GM19351 (cell line): ENCODE data around the gene PRDM1.

Experiments
- ATAC-seq: cut with Tn5 transposase; IDR thresholded peaks from one replicate; pipeline ENCODE4 v1.9.1; 2021; ENCODE audit warnings: mild to moderate bottlenecking, moderate library complexity; ENCODE audit not compliant: unreplicated experiment

Gene PRDM1

DNA sequence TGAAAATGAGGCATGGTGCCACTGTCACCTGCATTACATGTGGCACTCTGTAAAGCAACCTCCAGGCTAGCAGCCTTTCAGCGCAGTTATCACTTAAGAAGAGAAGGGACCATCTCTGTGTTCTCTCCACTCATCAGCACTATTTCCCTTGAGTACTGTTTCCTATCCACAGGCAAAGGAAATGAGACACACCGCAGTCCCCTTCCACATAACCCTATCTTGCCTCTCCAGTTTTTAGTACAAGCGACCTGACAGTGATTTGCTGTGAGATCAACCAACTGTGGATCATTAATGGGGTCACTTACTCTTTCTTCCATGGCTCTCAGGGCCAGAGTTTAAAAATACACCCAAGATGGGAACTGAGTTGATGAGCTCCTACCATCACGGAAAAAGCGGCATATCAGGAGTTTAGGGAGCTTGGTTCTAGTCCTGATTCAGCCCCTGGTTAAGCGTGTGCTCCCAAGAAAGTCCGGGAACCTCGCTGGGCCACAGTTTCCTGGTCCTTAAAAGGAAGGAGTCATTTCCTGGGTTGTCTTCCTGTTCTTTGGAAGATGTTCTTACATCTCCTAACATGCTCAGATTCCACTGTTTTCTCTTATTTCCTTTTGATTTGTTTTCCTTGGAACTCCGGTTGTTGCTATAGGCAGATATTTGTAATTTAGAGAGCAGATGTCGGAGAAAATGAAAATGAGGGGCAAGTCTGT is 27.3 kb downstream of the PRDM1 start:
- ATAC-seq = no peak

DNA sequence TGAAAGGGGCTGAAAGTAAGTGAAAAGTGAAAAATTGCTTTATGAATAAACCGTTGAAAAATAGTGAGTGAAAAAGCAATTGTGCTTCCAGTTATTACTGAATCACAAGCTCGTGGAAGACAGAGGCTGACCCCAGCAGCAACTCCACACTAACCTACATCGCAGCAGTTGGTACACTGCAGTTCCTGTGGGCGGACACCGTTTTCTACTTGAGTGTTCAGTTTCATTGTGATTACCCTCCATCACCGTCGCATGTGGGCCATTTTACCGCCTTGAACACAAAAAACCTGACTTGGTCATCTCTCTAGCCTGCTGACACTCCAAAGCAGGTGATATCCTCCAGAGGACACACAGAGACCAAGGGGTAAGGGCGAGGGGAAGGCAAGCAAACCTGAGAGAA is 28.4 kb downstream of the PRDM1 start:
- peak; percentile 85 for ATAC-seq

DNA sequence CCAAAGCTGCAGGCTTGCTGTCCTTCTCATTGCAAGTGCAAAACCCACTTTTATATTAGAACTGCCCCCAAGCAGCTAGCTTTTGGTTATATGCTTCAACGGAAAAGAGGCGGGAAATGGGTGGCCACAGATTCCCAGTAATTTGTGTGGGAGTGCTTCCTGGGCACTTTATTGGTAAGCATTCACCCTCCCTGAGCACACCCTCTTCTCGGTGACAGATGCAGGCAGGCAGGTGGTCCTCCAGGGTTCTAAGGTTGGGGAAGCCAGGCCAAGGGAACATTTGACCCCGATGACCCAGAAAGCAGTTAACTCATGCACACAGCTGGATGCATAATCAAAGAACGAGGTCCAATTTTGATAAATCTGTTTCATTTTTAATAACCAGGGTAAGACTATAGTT is 29.1 kb downstream of the PRDM1 start:
- no peak for ATAC-seq

DNA sequence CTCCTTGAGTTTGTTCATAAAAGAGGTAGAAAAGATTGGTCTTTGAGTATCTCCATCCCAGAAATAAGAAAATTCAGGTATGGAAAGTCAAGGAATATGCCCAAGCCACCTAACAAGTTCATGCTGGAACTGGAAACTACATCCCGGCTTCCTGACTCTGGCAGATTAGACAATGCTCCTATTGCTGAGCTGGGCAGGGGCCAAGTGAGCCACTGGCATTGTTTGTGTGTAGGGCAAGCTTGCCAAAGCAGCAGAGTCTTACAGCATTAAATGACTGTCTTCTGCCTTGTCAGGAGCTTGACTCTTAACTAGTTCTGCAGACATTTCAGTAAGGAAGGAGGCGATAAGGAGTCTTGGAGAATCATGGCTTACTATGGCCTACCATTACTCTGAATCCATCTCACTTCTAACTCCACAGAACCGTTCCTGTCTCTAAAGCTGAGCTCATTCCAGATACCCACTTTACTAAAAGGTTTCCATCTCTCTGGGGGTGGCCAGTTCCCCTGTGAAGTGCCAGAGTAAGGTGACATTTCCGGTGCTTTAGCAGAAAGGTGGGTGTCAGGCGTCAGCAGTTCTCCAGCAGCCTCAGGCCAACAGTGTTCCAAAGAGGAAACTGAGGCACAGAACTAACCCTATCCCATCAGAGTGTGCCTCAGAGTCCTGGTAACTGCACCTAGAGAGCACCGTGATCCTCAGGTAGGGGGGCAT is 30.1 kb downstream of the PRDM1 start:
- no peak for ATAC-seq

DNA sequence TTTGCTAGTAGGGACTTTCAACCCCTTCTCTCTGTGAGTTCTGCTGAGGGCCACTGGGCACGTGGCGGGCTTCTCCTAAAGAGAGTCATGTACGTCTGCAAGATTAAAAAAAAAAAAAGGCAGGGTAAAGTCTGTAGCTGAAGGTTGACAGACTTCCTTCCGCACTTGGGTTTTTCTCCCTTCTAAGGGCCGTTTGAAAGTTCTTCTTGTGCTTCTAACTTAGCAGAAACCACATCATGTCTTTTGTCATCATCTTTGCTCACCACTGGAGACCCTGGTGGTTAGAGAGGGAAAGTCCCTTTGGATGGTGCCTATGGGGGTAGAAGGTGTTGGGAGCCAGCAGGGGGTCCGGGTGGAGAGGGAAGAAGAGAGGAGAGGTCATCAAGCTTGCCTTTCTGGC is 31.4 kb downstream of the PRDM1 start:
- ATAC-seq = peak; percentile 47

DNA sequence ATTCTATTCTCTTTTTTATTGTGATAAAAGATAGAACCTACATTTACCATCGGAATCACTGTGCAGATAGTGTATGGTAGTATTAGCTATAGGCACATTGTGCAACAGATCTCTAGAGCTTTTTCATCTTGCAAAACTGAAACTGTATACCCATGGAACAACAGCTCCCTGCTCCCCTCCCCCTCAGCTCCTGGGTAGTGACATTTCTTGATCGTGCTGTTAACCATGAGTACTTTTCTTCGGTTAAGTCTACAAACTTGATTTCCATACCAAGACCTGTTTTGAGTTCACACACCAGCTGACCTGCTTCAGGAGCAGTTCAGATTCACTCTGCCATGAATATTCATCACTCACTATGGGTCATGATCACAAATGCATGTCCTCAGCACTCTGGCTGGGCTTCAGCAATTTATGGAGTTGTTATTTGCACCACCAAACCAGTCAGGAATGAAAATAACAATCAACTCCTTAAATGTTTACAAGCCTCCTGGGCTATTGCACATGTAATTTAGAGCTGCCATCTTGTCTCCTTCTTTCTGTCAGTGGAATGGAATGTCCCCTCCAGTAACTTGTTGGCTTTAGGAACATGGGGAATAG is 32.8 kb downstream of the PRDM1 start:
- ATAC-seq = no peak

DNA sequence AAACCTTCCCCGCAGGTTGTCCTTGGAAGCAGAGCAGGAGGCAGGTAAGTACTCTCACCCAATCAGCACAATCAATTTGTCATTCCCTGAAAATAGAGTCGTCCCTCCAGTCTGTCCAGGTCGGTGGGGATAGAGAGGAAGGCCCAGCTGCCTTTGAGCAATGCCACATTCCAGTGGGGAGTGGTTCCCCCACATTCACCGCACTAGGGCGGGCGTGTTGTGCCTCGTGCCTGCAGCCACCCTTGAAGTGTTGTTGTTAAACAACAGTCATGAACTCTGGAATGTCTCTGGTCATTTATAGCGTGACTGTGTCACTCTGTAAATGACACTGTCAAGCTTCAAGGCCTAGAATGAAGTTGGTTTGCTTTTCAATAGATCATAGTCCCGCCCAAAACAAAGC is 33.4 kb downstream of the PRDM1 start:
- no peak for ATAC-seq

DNA sequence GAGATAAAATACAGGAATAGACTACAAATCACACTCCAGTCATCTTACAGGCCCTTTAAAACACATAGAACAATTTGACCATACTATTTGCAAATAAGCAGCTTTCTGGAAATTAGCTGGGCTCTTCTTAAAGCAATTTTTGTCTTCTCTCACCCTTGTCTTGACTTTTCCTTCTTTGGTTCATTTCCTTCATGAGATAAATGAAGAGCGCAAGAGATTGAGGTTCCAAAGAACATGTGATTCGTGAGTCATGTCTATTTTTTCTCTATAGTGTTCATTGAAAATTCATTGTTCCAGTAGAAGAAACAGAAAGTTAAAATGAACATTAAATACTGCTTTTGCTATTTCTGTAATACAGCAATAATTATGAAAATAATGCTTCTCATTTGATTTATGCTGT is 33.9 kb downstream of the PRDM1 start:
- ATAC-seq = no peak

DNA sequence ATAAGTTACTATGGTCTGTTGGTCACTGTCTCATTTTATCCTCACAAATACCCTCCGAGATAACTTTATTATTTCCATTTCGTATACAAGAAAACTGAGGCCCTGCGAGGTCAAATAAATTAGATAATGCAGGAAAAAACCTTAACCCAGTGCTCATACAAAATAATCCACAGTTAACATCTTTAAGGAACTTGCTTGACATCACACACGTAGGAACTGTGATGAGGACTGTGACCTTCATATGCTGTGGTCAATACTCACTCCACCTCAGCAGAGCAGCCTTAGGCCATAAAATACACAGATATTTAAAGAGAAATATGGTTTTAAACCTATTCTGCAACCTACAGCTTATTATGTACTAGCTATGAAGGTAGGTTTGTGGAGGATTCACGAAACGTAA is 34.3 kb downstream of the PRDM1 start:
- no peak for ATAC-seq

DNA sequence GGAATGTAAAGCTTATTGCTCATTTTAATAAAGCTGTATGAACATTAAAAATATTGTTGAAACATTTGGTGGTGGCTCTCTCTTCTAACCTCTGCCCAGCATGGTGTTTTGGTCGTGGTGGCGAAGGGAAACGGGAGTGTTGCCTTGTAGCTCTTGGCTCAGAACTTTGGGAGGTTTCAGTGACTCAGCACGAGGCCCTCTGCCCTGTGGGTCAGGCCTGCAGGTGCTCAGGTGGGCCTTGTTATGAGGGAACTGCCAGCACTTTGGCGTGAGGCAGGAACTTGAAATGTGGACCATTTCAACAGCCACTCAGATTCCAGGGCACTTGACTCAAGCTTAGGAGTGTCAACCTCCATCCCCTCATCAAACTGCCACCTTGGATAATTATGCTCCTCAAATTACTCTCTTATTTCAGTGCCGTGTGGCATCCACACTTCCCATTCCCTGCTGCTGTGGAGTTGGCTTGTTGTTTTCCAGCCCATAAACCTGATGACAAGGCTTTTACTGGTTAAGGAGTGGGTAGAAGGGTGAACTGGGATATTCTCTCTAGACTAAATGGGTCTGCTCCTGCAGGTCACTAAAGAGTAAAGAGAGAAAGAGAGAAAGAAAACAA is 36.3 kb downstream of the PRDM1 start:
- no peak for ATAC-seq

DNA sequence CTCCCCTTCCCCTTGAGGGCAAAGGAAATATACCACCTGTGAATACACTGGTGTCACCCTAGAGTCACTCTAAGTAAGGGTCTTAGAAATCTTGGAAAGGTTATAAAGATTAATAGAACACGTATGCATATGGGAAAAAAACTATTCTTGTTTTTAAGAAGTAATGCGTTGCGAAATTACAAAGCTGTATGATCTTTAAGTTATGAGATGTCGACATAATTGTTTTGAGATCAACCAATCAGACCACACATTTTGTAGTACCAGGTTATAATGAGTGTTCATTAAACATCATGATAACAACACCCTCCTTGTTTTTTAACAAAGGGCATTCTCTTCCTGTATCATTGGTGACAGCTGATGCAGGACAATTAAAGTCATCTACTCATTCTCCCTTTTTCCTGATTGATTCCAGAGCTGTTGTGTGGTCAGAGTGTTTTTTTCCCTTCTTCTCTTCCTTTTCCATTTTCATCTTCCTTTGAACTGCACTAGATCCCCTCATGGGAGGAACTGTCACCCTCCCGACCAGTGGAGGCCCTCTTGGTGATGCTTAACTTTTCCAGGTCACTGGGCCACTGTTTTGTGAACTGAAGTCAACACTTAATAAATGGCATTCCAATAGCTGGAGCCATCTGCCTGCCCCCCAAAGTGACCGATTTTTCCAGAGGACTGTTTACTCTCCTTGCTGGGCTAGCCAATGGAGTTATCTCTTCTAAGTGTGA is 37.0 kb downstream of the PRDM1 start:
- ATAC-seq = no peak

DNA sequence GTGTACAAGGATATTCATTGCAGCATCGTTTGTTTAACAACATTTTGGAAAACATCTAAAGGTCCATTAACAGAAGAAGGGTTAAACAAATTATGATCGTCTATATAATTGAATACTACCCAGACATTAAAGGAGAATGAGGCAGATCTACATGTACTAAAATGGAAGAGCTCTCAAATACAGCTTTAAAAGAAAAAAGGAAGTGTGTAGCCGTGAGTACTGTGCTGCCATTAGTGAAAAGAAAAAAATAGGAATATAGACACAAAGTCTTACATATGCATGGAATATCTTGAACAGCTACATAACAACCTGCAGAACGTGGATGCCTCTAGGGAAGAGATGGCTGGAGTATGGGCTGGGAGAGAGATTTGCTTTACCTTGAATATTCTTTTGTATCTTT is 37.9 kb downstream of the PRDM1 start:
- ATAC-seq = no peak

DNA sequence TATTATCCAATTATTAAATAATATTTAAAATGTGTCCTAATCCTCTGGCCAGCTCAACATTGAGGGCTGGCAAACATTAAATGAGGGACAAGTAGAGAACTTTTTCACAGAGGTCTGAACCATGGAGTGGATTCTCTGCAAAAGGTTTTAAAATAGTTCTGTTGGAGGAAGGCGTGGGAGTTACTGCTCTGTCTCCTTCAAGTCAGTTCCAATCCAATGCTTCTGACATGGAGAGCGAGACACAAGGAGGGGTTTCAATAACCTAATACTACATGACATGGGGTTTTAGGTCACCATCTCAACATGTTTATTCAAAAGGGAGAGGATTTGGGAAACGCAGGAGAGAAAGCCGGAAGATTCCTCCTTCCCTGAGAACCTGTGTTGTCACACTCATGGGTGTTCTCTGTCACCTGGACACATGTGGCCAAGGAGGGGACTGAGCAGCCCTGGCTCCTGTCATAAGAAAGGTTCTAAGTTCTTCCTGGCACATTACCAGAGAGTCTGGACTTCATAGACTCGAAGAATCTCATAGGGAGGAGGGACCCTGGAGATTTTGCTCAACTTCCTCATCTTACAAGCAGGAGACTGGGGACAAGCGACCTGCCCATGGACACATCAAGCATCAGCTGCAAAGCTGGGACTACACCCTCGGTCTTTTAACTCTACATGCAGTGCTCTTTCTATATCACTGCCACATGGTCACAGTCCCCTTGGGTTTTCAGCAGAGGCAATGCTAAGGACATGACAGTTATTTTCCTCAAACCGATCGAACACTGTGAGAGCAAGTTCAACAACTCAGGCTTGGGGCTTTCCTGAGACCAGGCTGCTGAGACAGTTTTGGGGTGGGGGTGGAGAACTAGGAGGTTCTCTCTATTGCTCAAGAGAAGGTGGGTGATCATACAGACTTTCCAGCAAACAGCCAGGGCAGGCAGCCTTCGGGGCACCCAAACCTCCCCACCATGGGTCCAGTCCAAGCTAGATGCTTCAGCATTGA is 38.6 kb downstream of the PRDM1 start:
- ATAC-seq = no peak

DNA sequence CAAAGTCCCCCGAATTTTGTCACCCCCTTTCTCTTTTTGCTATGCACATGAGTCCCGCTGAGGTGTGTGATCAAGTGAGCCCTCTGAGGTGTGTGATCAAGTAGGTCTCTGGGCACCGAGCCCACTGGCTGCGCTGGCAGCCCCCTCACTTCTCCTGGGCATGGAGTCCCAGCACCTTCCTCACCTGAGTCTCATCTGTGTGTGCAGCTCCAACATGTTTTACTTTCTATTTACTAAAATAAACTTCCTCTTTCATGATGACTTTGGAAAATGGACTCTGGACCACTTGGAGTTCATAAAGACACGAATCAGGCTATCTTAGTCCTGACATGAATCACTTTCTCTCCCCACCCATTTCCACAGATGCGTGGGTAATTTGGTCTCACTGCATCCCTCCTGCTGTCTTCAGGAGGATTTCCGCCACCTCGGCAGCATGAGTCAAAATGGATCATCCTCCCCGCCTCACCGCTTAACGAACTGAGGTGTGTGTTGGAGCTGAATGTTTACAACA is 39.8 kb downstream of the PRDM1 start:
- ATAC-seq = peak; percentile 52

DNA sequence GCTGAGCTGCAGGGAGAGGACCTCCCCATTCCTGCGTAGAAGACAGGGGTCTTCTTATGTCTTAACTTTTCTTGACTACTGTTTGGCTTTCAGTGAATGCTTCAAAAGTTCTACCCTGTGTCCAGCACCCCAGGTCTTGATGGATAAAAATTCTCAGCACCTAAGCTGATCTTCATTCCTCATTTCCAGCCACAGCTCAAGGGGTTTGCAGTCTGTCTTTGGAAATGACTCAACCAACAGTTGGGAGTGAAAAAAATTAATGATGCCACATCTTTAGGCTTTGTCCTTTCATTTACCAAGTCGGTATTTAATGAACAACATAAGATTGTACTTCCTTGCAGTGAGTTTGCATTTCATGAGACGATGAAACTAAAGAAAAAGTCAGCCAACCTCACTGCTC is 40.3 kb downstream of the PRDM1 start:
- ATAC-seq = no peak

DNA sequence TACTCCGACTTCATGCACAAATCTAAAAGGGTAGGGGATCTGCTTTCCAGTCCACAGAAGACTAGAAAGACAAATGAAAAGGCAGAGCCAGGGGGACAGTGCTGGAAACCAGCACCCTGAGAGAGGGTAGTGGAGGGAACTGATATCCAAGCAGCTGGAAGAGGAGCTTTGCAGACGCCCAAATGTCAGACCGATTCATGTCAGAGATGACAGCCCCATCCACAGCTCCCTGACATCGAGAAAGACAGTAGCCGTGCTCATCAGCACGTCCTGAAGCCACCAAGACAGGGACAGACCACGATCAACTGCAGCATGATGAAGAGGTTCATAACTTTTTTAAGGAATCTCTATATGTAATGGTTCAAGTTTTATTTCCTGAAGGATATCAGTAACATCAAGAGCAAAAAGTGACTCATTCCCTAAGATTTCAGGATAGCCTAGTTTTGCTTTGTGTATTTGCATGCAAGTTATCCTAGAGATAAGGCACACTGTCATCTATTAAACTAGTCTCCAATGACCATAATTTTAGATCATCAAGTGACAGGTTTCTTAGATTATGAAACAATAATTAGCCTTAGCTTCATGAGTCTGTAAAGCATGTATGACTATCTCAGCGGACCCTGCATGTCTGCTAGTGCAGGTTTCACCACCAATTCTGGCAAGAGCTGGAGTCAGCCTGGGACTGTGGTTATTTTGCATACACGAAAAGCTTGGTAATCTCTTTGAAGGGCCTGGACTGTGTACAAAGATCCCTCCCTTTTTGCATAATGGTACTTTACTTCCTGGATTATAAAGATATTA is 43.0 kb downstream of the PRDM1 start:
- ATAC-seq = peak; percentile 39

DNA sequence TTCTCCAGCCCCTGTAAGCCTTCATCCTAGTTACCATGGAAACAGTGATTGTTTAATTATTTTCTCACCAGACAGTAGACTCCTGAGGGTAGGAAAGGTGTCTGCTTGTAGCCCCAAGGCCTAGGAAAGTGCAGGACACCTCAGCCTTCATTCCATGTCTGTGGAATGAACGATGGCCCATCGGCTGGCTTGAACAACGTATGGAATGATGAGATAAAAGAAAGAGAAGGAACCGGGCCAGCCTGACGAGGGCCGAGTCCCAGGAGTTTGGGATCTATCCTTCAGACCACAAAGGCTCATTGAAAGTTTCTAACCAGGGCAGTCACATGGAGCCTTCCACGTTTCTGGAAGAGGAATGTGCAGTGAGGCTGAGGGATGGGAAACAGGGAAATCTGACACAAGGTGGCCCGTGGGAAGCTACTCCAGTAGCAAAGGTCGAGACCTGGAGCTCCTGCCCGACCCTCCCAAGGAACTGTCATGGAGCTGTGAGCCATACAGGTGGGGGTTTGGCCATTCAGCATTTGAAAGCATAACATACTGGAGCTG is 46.1 kb downstream of the PRDM1 start:
- ATAC-seq = no peak

DNA sequence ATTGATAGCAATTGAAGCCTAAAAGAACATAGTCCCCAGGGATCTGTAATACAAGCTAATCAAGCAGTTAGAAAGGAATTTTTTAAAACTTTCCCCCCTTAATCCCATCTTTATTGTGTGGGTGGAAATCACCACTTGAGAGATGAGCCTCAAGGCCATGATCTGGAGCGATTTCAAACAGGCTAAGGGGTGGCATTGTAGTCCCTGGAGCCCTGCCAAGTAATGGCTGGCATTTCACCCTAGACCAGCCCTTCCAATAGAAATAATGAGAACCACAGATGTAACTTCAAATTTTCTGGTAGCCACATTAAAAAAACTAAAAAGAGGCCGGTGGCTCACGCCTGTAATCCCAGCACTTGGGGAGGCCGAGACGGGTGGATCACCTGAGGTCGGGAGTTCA is 46.9 kb downstream of the PRDM1 start:
- ATAC-seq = no peak
